ENCODE results near the gene RGL3. TPM values are rescaled to one million over a fixed set of nuclear protein-coding genes. Genes with fewer than 3 reads are reported as not detected.

RGL3 gene
- total and polyA plus RNA-seq, 10 of the 15 experiments (the other 5 are each of a cell fraction or from before 2014, with no cell fraction given), result not detected

DNA sequence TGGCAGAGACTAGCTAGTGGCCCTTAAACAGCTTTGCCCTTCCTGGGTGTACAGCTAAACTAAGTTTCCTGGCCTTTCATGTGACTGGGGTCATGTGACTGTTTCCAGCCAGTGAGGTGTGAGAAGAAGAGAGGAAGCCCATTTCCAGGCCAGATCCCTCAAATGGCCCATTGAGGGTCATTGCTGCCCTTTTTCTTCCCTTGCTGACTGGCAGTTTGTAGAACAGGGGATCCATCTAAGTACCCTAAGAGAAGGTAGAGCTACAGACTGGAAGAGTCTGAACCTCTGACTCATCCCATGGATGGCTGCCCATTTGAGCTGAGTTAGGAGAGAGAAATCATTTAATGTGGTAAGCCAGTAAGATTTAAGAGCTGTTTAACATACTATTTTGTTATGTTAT is 41.9 kb downstream of the RGL3 start (continued):
- TF ChIP-seq, protein P1, sequence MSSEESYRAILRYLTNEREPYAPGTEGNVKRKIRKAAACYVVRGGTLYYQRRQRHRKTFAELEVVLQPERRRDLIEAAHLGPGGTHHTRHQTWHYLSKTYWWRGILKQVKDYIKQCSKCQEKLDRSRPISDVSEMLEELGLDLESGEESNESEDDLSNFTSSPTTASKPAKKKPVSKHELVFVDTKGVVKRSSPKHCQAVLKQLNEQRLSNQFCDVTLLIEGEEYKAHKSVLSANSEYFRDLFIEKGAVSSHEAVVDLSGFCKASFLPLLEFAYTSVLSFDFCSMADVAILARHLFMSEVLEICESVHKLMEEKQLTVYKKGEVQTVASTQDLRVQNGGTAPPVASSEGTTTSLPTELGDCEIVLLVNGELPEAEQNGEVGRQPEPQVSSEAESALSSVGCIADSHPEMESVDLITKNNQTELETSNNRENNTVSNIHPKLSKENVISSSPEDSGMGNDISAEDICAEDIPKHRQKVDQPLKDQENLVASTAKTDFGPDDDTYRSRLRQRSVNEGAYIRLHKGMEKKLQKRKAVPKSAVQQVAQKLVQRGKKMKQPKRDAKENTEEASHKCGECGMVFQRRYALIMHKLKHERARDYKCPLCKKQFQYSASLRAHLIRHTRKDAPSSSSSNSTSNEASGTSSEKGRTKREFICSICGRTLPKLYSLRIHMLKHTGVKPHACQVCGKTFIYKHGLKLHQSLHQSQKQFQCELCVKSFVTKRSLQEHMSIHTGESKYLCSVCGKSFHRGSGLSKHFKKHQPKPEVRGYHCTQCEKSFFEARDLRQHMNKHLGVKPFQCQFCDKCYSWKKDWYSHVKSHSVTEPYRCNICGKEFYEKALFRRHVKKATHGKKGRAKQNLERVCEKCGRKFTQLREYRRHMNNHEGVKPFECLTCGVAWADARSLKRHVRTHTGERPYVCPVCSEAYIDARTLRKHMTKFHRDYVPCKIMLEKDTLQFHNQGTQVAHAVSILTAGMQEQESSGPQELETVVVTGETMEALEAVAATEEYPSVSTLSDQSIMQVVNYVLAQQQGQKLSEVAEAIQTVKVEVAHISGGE (CRISPR knock-in tag; IDR thresholded peaks at IDR 0.05), result no peak
- TF ChIP-seq, protein P2, sequence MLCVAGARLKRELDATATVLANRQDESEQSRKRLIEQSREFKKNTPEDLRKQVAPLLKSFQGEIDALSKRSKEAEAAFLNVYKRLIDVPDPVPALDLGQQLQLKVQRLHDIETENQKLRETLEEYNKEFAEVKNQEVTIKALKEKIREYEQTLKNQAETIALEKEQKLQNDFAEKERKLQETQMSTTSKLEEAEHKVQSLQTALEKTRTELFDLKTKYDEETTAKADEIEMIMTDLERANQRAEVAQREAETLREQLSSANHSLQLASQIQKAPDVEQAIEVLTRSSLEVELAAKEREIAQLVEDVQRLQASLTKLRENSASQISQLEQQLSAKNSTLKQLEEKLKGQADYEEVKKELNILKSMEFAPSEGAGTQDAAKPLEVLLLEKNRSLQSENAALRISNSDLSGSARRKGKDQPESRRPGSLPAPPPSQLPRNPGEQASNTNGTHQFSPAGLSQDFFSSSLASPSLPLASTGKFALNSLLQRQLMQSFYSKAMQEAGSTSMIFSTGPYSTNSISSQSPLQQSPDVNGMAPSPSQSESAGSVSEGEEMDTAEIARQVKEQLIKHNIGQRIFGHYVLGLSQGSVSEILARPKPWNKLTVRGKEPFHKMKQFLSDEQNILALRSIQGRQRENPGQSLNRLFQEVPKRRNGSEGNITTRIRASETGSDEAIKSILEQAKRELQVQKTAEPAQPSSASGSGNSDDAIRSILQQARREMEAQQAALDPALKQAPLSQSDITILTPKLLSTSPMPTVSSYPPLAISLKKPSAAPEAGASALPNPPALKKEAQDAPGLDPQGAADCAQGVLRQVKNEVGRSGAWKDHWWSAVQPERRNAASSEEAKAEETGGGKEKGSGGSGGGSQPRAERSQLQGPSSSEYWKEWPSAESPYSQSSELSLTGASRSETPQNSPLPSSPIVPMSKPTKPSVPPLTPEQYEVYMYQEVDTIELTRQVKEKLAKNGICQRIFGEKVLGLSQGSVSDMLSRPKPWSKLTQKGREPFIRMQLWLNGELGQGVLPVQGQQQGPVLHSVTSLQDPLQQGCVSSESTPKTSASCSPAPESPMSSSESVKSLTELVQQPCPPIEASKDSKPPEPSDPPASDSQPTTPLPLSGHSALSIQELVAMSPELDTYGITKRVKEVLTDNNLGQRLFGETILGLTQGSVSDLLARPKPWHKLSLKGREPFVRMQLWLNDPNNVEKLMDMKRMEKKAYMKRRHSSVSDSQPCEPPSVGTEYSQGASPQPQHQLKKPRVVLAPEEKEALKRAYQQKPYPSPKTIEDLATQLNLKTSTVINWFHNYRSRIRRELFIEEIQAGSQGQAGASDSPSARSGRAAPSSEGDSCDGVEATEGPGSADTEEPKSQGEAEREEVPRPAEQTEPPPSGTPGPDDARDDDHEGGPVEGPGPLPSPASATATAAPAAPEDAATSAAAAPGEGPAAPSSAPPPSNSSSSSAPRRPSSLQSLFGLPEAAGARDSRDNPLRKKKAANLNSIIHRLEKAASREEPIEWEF (IDR thresholded peaks at IDR 0.05; ENCODE audit: insufficient replicate concordance, low read depth, low read length), result no peak
- TF ChIP-seq, protein P3, sequence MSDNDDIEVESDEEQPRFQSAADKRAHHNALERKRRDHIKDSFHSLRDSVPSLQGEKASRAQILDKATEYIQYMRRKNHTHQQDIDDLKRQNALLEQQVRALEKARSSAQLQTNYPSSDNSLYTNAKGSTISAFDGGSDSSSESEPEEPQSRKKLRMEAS (IDR thresholded peaks at IDR 0.05; ENCODE audit: low read depth, low read length), result no peak
- TF ChIP-seq, protein P4, sequence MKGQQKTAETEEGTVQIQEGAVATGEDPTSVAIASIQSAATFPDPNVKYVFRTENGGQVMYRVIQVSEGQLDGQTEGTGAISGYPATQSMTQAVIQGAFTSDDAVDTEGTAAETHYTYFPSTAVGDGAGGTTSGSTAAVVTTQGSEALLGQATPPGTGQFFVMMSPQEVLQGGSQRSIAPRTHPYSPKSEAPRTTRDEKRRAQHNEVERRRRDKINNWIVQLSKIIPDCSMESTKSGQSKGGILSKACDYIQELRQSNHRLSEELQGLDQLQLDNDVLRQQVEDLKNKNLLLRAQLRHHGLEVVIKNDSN (IDR thresholded peaks at IDR 0.05; ENCODE audit: borderline replicate concordance, extremely low read length, insufficient read depth, low read depth, low read length), result peak; percentile 84
- TF ChIP-seq RFX5 (IDR thresholded peaks at IDR 0.05; ENCODE audit: low read depth, low read length) (no peak), RB1 (IDR thresholded peaks at IDR 0.05; ENCODE audit: borderline replicate concordance) (no peak), GABPA (IDR thresholded peaks at IDR 0.05; ENCODE audit: low read depth) (no peak), SMARCA5 (IDR thresholded peaks at IDR 0.05) (no peak), FOS (IDR thresholded peaks at IDR 0.05; ENCODE audit: borderline replicate concordance, extremely low read depth, insufficient read length) (peak; percentile 34), ESRRA (IDR thresholded peaks at IDR 0.05; ENCODE audit: low read length) (no peak), BMI1 (IDR thresholded peaks at IDR 0.05; ENCODE audit: borderline replicate concordance) (no peak), JUNB (IDR thresholded peaks at IDR 0.05) (no peak)
- TF ChIP-seq, protein P5, sequence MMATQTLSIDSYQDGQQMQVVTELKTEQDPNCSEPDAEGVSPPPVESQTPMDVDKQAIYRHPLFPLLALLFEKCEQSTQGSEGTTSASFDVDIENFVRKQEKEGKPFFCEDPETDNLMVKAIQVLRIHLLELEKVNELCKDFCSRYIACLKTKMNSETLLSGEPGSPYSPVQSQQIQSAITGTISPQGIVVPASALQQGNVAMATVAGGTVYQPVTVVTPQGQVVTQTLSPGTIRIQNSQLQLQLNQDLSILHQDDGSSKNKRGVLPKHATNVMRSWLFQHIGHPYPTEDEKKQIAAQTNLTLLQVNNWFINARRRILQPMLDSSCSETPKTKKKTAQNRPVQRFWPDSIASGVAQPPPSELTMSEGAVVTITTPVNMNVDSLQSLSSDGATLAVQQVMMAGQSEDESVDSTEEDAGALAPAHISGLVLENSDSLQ (IDR thresholded peaks at IDR 0.05), result no peak
- TF ChIP-seq, protein P6, sequence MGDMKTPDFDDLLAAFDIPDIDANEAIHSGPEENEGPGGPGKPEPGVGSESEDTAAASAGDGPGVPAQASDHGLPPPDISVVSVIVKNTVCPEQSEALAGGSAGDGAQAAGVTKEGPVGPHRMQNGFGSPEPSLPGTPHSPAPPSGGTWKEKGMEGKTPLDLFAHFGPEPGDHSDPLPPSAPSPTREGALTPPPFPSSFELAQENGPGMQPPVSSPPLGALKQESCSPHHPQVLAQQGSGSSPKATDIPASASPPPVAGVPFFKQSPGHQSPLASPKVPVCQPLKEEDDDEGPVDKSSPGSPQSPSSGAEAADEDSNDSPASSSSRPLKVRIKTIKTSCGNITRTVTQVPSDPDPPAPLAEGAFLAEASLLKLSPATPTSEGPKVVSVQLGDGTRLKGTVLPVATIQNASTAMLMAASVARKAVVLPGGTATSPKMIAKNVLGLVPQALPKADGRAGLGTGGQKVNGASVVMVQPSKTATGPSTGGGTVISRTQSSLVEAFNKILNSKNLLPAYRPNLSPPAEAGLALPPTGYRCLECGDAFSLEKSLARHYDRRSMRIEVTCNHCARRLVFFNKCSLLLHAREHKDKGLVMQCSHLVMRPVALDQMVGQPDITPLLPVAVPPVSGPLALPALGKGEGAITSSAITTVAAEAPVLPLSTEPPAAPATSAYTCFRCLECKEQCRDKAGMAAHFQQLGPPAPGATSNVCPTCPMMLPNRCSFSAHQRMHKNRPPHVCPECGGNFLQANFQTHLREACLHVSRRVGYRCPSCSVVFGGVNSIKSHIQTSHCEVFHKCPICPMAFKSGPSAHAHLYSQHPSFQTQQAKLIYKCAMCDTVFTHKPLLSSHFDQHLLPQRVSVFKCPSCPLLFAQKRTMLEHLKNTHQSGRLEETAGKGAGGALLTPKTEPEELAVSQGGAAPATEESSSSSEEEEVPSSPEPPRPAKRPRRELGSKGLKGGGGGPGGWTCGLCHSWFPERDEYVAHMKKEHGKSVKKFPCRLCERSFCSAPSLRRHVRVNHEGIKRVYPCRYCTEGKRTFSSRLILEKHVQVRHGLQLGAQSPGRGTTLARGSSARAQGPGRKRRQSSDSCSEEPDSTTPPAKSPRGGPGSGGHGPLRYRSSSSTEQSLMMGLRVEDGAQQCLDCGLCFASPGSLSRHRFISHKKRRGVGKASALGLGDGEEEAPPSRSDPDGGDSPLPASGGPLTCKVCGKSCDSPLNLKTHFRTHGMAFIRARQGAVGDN (IDR thresholded peaks at IDR 0.05), result peak; percentile 70; the same call in 1 of the 2 replicates

All from GM12878 (cell line).